GM06990 (cell line): Measurements from ENCODE around the gene CCDC188.
"Not testable (repeated sequence)": the region's sequence is repeated elsewhere in the genome, so short reads cannot be mapped to it uniquely, and the experiment has no call there.

Experiments used
- DNase-seq: peaks from one replicate; pipeline ENCODE4 v3.0.0-alpha.2; 2011; ENCODE audit not compliant: insufficient read length; ENCODE audit errors: extremely low read depth
- H3K27me3 ChIP-seq: replicated peaks from 2 replicates; pipeline ENCODE4 v1.6.0; 2011; ENCODE audit warnings: low read length; ENCODE audit not compliant: control insufficient read depth, insufficient read depth
- H3K36me3 ChIP-seq: 2 replicates; pipeline ENCODE4 v1.5.1; 2011; ENCODE audit warnings: low read length; ENCODE audit not compliant: control insufficient read depth, insufficient read depth
- H3K4me3 ChIP-seq: replicated peaks from 2 replicates; pipeline ENCODE4 v1.5.1; 2011; ENCODE audit warnings: low read depth, mild to moderate bottlenecking, control low read depth, low read length
- CTCF ChIP-seq: IDR thresholded peaks from 2 replicates; pipeline ENCODE4 v1.5.1; 2011; ENCODE audit warnings: low read length, control low read depth, mild to moderate bottlenecking, inconsistent platforms; ENCODE audit not compliant: insufficient read depth, poor library complexity, severe bottlenecking

Gene CCDC188

GRCh38 chr22:20165913-20166312, 15.1 kb upstream of the CCDC188 start:
- H3K27me3 ChIP-seq: no peaks in the 10 kb centered on the region; the same call in 1 of the 2 replicates
- H3K36me3 ChIP-seq: no peaks in the 10 kb centered on the region
- no peak overlapping the region for H3K4me3 ChIP-seq
- TF ChIP-seq CTCF: no peak
- DNase-seq: no peak

DNA sequence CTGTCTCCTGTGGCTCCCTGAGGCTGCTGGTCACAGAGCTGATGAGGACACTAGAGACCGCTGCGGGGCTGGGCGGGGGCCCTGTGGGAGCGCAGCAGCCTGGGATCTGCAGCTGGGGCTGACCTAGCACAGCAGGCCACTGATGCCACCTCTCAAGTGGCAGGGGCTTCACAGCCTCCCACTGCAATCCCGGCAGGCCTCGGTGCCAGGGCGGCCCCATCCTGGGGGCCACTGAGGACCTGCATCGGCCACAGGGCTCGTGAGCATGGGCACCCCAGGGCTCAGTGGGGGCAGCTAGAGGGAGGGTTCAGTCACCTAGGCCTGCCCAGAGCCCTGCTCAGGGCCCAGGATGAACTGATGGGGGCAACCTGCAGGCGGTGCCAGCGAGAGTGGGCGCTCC, 14.6 kb upstream of the CCDC188 start:
- Histone ChIP-seq H3K27me3 (no peaks in the 10 kb centered on the region; the same call in 1 of the 2 replicates), H3K36me3 (no peaks in the 10 kb centered on the region), H3K4me3 (no peak overlapping the region)
- TF ChIP-seq CTCF: no peak
- no peak for DNase-seq

DNA sequence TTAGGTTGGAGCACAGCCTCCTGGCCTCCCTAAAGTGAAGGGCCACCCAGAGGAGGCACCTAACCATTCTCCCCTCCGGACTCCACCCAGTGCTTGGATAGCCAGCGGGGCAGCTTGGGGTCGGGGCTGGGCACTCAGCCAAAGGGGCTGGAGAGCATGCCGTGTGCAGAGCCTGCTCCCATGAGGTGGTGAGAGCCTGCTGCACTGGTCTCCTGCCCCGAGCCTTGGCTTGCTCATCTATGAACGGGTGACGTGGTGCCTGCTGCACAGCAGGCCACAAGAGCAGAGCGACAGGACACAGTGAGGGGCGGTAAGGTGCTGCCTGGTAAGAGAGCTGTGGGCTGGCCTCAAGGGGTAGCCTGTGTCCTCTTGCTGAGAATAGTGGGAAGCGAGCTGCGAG, 14.0 kb upstream of the CCDC188 start:
- no peak for TF ChIP-seq CTCF
- Histone ChIP-seq H3K36me3 (no peaks in the 10 kb centered on the region), H3K4me3 (no peak overlapping the region), H3K27me3 (no peaks in the 10 kb centered on the region; the same call in 1 of the 2 replicates)
- DNase-seq: no peak

DNA sequence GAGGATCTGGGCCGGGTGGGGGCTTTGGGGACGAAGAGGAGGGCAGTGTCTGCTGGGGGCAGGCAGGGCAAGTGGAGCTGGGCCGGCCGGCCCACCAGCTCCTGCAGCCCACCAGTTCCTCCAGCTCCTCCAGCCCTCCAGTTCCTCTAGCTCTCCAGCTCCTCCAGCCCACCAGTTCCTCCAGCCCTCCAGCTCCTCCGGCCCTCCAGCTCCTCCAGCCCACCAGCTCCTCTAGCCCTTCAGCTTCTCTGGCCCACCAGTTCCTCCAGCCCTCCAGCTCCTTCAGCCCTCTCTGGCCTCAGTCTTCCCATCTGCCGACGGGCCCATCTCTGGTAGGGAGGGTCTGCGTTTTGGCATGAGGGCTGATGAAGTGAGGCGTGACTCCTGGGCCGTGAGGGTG, 9.2 kb upstream of the CCDC188 start:
- Histone ChIP-seq H3K36me3 (no peaks in the 10 kb centered on the region), H3K27me3 (no peaks in the 10 kb centered on the region; the same call in 1 of the 2 replicates), H3K4me3 (no peak overlapping the region)
- no peak for DNase-seq
- TF ChIP-seq CTCF: no peak

DNA sequence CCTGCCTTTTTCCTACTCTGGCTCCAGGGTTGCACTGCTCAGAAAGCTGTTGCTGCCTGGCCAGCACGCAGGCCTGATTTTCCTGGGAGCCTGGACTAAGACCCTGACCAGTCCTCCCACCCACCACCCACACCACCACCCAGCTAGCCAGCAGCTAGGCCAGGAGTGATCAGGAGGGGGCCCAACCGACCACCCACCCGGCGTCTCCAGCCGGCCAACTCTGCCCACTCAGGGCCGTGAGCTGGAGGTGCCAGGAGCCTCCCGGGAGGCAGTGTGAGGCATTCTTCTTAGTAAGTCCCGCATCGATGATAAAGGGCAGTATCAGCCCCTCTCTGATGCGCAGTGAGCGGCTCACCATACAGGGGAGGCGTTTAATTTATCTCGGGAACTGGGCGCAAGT, 8.7 kb upstream of the CCDC188 start:
- not testable (repeated sequence) for DNase-seq, H3K4me3 ChIP-seq, H3K27me3 ChIP-seq, H3K36me3 ChIP-seq

DNA sequence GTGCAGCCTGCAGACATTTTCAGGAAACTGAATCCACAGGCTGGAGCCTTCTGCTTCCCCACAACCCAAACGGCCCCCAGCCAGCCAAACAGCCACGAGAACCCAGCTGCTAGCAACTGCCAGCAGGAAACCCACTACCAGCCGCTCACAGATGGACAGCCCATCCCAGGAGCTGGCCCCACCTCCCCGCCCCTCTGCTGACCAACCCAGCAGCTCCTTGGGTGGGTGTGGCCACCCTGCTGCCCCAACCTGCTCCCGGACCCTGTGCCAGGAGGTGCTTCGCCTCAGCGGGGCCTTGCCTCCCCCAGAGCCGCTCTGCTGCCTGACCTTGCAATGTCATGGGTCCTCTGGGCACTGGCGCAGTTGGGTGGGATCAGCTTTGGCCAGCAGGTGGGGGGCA, 8.2 kb upstream of the CCDC188 start:
- Histone ChIP-seq H3K4me3 (no peak overlapping the region), H3K27me3 (no peaks in the 10 kb centered on the region; the same call in 1 of the 2 replicates), H3K36me3 (no peaks in the 10 kb centered on the region)
- no peak for TF ChIP-seq CTCF
- DNase-seq: no peak
